GM18505 (cell line): Measurements from ENCODE around the gene COL9A1.
"Not testable (repeated sequence)": the region's sequence is repeated elsewhere in the genome, so short reads cannot be mapped to it uniquely, and the experiment has no call there.

Experiments
- ATAC-seq: cut with Tn5 transposase; IDR thresholded peaks from one replicate; pipeline ENCODE4 v1.9.1; 2021; ENCODE audit not compliant: unreplicated experiment
- POLR2A ChIP-seq: IDR thresholded peaks from 4 replicates; pipeline ENCODE4 v1.6.1; 2011; ENCODE audit warnings: borderline replicate concordance; ENCODE audit not compliant: insufficient read depth, insufficient read length; ENCODE audit errors: extremely low read depth

Gene COL9A1

GRCh38 chr6:70303034-70303525 lies at the start of gene COL9A1:
Gene COL9A1 (minus strand): TSS chr6:70303084. CDS start chr6:70302924, 160 bp downstream.
- no peak for ATAC-seq
- no peak for TF ChIP-seq POLR2A

- ATAC-seq = no peak
- TF ChIP-seq POLR2A = no peak
Observed at GRCh38 chr6:70351461-70351860, 48.6 kb upstream of the COL9A1 start.

- no peak for ATAC-seq
- no peak for TF ChIP-seq POLR2A
Observed at GRCh38 chr6:70345619-70346018, 42.7 kb upstream of the COL9A1 start.

GRCh38 chr6:70343313-70343712 lies 40.4 kb upstream of the COL9A1 start:
- TF ChIP-seq POLR2A = no peak
- no peak for ATAC-seq

GRCh38 chr6:70339810-70340209 lies 36.9 kb upstream of the COL9A1 start:
- not testable (repeated sequence) for ATAC-seq

DNA sequence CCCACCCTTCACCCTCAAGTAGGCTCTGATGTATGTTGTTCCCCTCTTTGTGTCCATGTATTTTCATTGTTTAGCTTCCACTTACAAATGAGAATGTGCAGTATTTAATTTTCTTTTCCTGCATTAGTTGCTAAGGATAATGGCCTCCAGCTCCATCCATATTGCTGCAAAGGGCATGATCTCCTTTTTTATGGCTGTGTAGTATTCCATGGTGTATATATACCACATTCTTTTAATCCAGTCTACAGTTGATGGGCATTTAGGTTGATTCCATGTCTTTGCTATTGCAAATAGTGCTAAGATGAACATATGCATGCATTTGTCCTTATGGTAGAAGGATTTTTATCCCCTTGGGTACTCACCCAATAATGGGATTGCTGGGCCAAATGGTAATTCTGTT lies 35.9 kb upstream of the COL9A1 start:
- no peak for ATAC-seq
- no peak for TF ChIP-seq POLR2A

GRCh38 chr6:70337743-70338105 lies 34.8 kb upstream of the COL9A1 start:
- no peak for ATAC-seq
- TF ChIP-seq POLR2A = no peak

DNA sequence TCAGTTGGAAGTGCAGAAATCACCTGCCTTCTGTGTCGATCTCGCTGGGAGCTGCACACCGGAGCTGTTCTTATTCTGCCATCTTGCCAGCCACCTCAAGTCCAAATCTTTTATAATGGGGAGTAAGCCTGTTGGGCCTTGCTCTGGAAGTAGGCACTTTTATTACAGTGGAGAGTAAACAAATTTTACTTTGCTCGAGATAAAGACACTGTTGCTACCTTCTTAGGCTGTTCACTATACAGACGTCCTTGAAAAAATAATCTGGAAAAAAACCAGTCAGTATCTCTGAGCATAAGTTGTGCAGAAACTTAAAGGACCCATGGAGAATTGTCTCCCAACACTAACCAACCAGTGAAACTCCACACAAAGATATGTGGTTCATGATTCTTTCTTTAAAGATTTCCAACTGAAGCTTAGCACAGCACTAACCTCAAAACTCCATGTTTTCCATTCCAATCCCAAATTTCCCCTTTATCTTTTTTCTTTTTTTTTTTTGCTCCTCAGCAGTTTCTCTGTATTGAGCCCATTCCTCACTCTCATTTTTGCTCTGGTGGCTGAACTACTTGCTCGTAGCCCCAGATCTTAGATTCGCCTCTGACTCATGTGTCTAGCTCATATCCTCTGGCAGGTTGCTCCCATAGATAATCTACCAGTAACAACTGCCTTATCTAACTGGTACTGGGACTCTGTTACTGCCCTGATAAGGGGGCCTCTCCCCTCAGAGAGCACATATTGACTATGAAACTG lies 34.3 kb upstream of the COL9A1 start:
- no peak for ATAC-seq
- no peak for TF ChIP-seq POLR2A

- no peak for TF ChIP-seq POLR2A
- ATAC-seq = no peak
Observed at GRCh38 chr6:70327036-70327435, 24.2 kb upstream of the COL9A1 start.

- no peak for TF ChIP-seq POLR2A
- no peak for ATAC-seq
Observed at GRCh38 chr6:70325009-70325408, 22.1 kb upstream of the COL9A1 start.

GRCh38 chr6:70317799-70318198 lies 14.9 kb upstream of the COL9A1 start:
- not testable (repeated sequence) for ATAC-seq

DNA sequence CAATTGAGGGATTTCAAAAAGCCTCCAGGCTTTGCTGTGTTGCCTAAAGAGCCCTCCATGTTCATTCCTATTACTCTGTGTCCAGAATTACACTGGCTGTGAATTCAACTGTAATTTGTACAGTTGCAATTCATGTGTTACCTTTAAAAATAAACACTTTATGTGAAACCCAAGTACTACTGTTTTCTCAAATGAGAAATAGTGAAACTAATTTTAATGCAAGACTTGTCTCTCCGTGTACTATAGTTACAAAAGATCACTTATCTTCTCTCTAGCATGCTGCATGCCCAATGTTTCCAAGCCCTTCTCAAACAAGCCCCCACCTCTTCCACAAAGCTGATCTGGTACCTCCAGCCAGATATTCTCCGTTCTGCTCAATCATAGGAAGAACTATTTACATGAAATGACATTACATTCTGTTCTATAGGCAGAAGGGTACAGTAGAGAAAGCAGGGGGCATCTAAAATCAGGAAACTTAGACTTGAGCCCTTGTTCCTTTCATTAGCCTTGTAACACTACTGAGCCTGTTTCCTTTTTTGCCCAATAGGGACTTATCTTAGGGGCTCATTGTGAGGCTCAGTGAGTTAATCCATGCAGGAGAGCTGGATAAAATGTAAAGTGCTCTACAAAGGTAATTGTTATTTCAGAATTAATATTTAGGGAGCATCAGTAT lies 12.3 kb upstream of the COL9A1 start:
- ATAC-seq = no peak
- TF ChIP-seq POLR2A = no peak

DNA sequence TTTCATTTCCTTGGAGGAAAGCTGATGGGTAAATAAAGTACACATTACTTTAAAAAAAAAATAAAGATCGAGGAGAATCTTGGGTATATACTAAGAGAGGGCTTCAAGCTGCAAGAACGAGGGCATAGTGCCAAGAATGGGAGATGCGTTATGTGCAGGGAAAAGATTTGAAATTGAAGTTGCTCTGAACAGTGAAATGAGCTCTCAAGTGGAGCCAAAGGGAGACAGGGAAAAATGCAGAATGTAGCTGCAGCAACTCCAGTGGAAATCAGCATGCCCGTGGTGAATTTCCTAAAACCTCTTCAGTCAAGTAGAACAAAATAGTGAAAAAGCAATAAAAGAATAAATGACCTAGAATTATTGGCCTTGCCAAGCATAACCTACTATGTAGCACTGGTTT lies 11.4 kb upstream of the COL9A1 start:
- no peak for ATAC-seq

DNA sequence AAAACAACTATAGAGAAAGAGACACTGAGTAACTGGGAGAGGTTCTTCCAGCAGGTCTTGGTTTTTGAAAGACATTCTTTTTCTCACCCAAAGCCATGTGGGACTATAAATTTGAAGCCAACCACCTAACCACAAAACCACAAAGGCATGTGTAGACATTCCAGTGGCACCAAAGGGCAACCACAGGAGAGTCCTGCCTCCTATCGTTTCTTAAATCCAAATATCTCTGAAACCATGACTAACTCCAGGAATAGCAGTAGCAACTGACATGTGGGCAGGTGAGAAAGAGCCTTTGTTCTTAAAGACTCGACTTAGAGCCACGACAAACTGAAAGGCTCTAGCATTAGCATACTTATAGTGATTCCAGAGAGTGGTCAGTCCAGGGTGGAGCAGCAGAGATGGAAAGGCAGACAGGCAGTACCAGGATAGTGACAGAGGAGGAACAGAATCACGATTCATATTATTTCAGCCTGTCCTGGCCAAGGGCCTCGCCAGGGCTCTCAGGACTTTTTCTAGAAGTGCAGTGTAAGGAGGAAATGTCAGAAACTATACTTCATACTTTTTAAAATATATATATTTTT lies 9.4 kb upstream of the COL9A1 start:
- no peak for TF ChIP-seq POLR2A
- ATAC-seq = no peak

More for the DNA sequence above, 11.4 kb upstream of the COL9A1 start:
- TF ChIP-seq POLR2A = no peak
